H1 (cell line): ENCODE data around the gene NPL. TPM values are rescaled to one million over a fixed set of nuclear protein-coding genes. Genes with fewer than 3 reads are reported as not detected.

Experiments
- EP300 ChIP-seq, 2 experiments: IDR thresholded peaks; 1 replicate in 1 of 2; 2 replicates in 1 of 2; pipeline ENCODE4 v1.6.1; 2011 to 2012; ENCODE audit warnings: low read depth in 2 of 2, low read length in 2 of 2, mild to moderate bottlenecking in 2 of 2, borderline replicate concordance in 1 of 2, inconsistent platforms in 1 of 2, moderate library complexity in 1 of 2
- HDAC6 ChIP-seq: IDR thresholded peaks from one replicate; pipeline ENCODE4 v1.7.1; 2012; ENCODE audit warnings: low read depth, mild to moderate bottlenecking, inconsistent platforms, low read length, moderate library complexity
- SIN3A ChIP-seq, 2 experiments: IDR thresholded peaks in 1 of 2; conservative IDR thresholded peaks in 1 of 2; 2 replicates each; pipeline ENCODE4 v1.6.1; 2011 to 2012; ENCODE audit warnings: low read length in 2 of 2, improper control_type of control experiment in 1 of 2, low read depth in 1 of 2, mild to moderate bottlenecking in 1 of 2
- polyA plus RNA-seq, 7 experiments: library from polyadenylated mRNA; depleted of rRNA in 3 of 7; stranded (reverse) in 5 of 7; unstranded in 2 of 7; fragments of >200 nt in 5 of 7; fragments of 200-250 nt in 2 of 7; gene quantifications; 1 replicate in 5 of 7; 2 replicates in 1 of 7; 4 replicates in 1 of 7; pipeline versions ENCODE4 v1.2.1 to v1.2.3, GENCODE V29; 2011 to 2013; ENCODE audit warnings: missing spikeins in 2 of 7, mixed read lengths in 2 of 7
- total RNA-seq: library from RNA; stranded (reverse); fragmentation: NEBNext Ultra II Directional; extraction: Animal tissue kit (Norgen Biotek cat#: 25700); gene quantifications from 2 replicates; pipeline ENCODE4 v1.2.1, GENCODE V29; 2021

Gene NPL
- total and polyA plus RNA-seq, 2 of the 8 experiments (the other 6 are each of a cell fraction or from before 2014, with no cell fraction given): 2.2 to 4.4 TPM

GRCh38 chr1:182826892-182827291 is 37.3 kb downstream of the NPL start (continued):
- TF ChIP-seq EP300 (IDR thresholded peaks at IDR 0.05; ENCODE audit: borderline replicate concordance in 1 of 2, low read depth in 2 of 2, low read length in 2 of 2) (no peak), SIN3A (conservative IDR thresholded peaks at IDR 0.05 in 1 of 2, IDR thresholded peaks at IDR 0.05 in 1 of 2; ENCODE audit: low read depth in 1 of 2, low read length in 2 of 2) (no peak), HDAC6 (no peak)
